Liver (tissue), 2 donors: ENCODE measurements around the gene POLD3.

Experiments
- CTCF ChIP-seq: fragments of 150-350 bp; IDR thresholded peaks from 2 replicates; pipeline ENCODE4 v1.5.1; 2017; ENCODE audit warnings: improper control_type of control experiment, low read depth, low read length; ENCODE audit not compliant: missing input control
- MAX ChIP-seq: IDR thresholded peaks from 2 replicates; pipeline ENCODE4 v1.6.1; 2016; ENCODE audit warnings: antibody characterized with exemption
- REST ChIP-seq: IDR thresholded peaks from 2 replicates; pipeline ENCODE4 v1.6.1; 2016; ENCODE audit warnings: antibody characterized with exemption, mild to moderate bottlenecking
- YY1 ChIP-seq: IDR thresholded peaks from 2 replicates; pipeline ENCODE4 v1.6.1; 2016; ENCODE audit warnings: antibody characterized with exemption, mild to moderate bottlenecking
- donor health status: healthy.

GRCh38 chr11:74550991-74551753, 41.2 kb upstream of the POLD3 start:
- TF ChIP-seq CTCF (no peak), REST (no peak), MAX (no peak), YY1 (no peak)
